Stimulated activated naive CD4-positive, alpha-beta T cell (primary cell): ENCODE measurements around the gene PRDM16.

ENCODE experiments used
- DNase-seq, 6 experiments: peaks; one replicate each; lab custom pipeline; 2025; lab: John Stamatoyannopoulos, UW

The PRDM16 gene

GRCh38 chr1:3433596-3434320 is 364.8 kb downstream of the PRDM16 start:
- no peak for DNase-seq

DNA sequence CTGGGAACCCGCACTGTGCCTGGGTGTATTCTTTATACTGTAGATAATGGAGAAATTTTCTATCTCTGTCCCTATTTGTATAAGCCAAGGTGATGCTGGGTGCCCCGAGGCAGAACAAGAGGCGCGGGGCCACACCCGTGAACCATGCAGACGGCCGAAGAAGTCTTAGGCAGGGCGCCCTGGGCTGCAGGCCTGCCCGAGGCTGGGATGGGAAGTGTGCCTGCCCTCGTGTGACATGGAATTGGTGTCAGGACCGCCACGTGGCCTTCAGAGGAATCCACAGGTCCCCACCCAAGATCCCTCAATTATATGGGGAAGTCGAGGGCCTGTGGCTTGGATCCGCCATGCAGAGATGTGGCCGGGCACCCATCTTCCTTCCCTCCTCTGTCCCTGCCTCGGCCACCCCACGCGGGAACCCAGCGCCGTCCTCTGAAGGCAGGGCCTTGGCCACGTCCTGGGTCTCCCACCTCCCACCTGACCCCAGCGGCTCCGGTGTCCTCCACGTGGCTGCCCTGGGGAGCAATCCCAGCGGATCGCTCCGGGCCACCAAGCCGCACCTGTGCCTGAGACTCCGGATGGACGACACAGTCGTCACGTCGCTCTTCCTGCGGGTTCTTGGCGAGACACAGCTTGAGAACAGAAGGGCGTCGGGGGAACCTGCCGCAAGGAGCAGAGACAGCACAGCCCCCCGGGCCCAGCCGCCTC is 365.6 kb downstream of the PRDM16 start:
- no peak for DNase-seq

GRCh38 chr1:3435666-3436065 is 366.7 kb downstream of the PRDM16 start:
- DNase-seq, result no peak

- no peak for DNase-seq
These were observed 367.4 kb downstream of the PRDM16 start for GRCh38 chr1:3436451-3436850.

DNA sequence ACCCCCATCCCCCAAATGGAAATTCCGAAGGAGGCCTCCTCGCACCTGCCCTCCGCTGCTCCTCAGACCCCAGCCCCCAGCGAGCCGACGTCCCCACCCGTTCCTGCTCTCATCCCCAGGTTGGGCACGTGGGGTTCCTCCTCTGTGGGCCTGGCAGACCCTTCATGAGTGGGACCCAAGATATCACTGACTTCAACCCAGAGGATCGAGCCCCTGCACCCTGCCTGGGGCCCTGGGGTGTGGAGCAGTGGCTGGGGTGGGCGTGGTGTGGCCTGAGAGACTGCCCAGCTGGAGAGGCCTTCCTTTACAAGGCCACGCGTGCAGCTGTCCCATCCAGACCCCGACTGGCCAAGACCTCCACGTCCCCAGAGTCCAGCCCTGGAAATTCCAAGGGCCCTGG is 367.9 kb downstream of the PRDM16 start:
- no peak for DNase-seq

DNA sequence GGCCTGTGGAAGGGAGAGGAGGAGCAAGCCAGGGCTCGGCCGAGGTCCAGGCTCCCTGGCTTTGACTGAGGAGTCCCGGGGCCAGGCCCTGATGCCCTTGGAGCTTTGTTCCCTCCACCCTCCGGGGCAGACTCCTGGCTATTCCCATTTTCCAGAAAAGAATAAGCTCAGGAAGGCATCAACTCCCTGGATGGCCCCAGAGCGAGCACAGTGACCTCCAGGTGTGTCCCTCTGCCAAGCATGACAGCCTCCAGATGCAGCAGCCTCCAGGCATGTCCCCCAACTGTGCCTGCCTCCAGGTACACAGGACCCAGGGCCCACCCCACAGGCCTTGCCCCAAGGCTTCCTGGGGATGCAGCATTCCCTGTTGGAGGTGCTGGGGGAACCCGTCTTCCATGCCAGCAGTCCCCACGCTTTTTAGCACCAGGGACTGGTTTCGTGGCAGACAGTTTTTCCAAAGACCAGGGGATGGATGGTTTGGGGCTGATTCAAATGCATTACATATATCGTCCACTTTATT is 369.7 kb downstream of the PRDM16 start:
- DNase-seq, result no peak

DNA sequence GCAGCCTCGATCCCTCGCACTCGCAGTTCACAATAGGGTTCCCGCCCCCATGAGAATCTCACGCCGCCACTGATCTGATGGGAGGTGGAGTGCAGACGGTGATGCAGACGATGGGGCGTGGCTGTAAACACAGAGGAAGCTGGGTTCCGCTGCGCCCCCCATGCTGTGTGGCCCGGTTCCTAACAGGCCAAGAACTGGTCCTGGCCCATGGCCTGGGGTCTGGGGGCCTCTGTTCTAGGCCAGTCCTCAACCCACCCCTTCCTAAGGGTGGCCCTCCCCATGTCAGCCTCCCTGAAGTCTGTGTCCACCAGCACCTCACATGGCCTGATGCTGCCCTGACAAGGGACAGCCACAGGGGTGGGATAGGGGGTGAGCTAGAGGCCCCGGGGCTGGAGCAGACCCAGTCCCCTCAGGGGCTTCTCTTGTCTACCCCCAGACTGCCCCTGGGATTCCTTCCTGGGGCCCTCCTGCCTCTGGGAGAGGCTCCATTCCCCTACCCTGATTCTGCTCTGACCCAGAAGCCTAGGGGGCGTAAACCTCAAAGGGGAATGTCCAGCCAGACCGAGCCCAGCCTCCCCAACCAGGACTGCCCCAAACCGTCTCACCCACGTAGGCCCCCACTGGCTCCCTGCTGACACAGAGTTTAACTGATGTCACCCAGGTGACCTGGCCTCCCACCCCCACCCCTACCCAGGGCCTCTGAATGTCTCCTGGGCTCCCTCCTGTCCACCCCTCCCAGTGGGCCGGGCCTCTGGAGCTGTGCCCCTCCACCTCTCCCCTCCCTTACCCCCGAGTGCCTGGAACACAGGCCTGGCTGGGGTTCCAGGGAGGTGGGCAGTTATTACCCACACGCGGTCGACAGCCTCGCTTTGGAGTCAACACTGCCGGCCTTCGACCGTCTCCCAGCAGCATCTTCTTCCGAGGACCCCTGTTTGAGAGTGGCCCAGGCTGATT is 370.6 kb downstream of the PRDM16 start:
- no peak for DNase-seq

GRCh38 chr1:3440300-3440681 is 371.3 kb downstream of the PRDM16 start:
- no peak for DNase-seq

DNA sequence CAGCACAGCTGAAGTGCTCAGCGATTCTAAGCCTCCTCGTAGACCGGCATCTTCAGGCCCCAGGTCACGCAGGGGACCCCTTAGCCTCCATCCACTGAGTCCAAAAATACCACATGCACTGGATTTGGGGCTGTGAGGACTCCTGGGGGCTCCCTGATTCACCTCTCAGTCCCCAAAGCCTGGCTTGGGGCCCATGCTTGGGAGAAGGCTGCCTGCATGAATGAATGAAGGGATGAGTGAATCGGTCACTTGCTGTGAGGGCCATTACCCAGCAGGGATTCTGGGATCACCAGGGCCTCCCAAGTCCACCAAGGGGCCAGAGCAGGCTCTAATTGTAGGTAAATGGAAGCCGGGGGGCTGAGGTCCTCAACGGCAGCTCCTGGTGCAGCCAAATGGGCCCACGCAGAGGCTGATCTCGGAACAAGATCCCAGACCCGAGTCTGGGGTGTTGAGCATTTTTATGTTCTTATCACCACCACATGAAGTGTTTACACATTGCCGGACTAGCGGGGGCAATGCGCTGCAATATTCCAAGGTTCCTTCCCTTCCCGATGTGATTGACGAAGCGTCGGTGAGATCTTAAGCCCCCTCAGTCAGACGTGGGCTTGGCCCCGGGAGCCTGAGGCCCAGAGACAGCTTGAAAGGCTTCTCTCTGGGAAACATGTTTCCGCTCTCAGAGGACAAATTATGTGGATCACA is 371.9 kb downstream of the PRDM16 start:
- DNase-seq, result no peak

- DNase-seq, result no peak
These were observed 372.4 kb downstream of the PRDM16 start for GRCh38 chr1:3441410-3441847.

DNA sequence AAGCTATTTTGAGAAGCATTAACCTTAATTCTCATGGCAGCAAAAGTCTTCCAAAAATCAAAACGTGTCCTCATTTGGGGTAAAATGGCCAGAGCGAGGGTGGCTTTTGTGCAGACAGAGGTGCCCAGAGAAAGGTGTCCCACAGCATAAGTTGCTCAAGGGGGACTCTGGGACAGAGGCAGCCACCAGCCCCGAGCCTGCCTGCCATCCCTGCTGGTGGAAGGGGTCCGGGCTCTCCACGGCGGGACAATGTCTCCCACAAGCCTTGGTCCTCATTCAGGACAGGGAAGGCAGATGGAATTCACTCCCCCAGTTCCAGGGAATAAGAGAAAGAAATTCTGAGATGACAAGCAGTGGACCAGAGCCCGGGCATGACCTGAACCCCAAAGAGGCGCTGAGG is 372.9 kb downstream of the PRDM16 start:
- DNase-seq, result no peak

- DNase-seq, result no peak
These were observed 373.3 kb downstream of the PRDM16 start for GRCh38 chr1:3442331-3442730.

DNA sequence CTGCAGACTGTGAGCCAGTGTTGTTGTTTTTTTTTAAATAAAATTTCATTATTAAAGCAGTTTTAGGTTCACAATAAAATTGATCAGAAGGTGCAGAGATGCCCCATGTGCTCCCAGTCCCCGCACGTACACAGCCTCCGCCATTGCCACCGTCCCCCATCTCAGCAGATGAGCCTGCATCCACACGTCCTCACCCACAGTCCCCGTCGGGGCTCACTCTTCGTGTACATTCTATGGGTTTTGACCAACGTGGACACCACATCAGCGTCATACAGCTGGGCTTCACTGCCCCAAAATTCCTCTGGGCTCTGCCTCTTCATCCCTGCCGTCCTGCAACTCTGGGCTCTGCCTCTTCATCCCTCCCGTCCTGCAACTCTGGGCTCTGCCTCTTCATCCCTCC is 373.9 kb downstream of the PRDM16 start:
- no peak for DNase-seq

GRCh38 chr1:3443807-3444206 is 374.8 kb downstream of the PRDM16 start:
- DNase-seq, result no peak

GRCh38 chr1:3444298-3444697 is 375.3 kb downstream of the PRDM16 start:
- no peak for DNase-seq

DNA sequence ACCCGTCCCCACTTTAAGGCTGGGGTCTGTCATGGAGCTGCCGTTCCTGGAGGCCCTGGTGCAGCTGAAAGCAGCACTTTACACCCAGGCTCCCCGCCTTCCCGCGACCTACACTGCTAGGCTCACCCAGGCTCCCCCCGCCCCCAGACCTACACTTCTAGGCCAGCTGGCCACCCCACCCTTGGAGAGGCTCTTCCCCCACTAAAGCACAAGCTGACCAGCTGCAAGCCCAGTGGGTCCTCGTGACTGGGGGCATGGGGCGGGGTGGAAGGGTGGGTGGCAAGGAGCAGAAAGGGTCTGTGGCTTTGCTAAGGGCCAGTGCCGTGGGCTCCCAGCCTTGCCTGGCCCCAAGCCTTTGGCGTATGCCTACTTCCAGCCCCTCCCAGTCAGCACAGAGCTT is 375.7 kb downstream of the PRDM16 start:
- no peak for DNase-seq

DNA sequence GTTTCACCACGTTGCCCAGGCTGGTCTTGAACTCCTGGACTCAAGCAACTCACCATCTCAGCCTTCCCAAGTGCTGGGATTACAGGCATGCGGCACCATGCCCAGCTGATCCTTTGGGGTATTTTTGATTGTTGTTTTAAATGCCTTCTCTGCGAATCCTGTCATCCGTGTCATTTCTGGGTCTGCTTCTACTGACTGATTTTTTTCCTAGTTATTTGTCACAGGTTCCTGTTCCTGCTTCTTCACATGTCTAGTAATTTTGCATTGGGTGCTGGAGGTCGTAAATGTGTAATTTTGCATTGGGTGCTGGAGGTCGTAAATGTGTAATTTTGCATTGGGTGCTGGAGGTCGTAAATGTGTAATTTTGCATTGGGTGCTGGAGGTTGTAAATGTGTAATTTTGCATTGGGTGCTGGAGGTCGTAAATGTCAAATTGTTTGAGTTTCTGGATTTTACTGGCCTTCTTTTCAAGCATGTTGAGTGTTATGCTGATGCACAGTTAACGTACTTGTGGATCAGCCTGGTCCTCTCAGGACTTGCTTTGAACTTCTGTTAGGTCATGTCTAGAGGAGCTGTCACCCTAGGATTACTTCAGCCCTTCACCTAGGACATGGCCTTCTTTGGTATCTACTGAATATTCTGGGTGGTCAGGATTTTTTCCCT is 381.3 kb downstream of the PRDM16 start:
- no peak for DNase-seq

DNA sequence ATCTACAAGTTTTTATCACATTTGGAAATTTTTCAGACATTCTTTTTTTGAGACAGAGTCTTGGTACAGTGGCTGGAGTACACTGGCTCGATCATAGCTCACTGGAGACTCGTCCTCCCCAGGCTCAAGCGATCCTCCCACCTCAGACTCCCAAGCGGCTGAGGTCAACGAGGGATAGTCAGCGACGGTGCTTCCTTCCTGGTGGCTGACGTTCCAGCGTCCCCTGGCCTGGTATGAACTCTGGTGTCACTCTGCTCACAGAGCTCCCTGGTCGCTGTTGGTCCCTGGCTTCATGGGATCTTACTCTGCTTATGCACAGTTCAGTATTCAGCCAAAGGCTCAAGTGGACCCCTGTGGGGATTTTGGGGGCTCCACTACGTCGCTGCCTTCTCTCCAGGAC is 382.0 kb downstream of the PRDM16 start:
- no peak for DNase-seq

- DNase-seq, result no peak
These were observed 383.2 kb downstream of the PRDM16 start for GRCh38 chr1:3451994-3452865.

GRCh38 chr1:3452866-3453175 is 383.8 kb downstream of the PRDM16 start:
- no peak for DNase-seq
